ENCODE data around the gene SRPK3. TPM values are rescaled to one million over a fixed set of nuclear protein-coding genes. Genes with fewer than 3 reads are reported as not detected.

The SRPK3 gene
- total RNA-seq, 3 donors from 2014 or later (not counting 1 experiment from before 2014, with no cell fraction given), result not detected

- no peak for TF ChIP-seq CTCF (IDR thresholded peaks at IDR 0.05)
- no peak overlapping the region for H3K27ac Mint-ChIP-seq
- H3K27me3 Mint-ChIP-seq (ENCODE audit: low read depth in 2 of 2), result no peaks in the 10 kb centered on the region
- DNase-seq (no peak), ATAC-seq (no peak)
- Histone ChIP-seq H3K36me3 (ENCODE audit: control insufficient read depth, insufficient read depth, low read length) (no peaks in the 10 kb centered on the region), H3K4me1 (ENCODE audit: control insufficient read depth, insufficient read depth, low read length) (no peaks in the 10 kb centered on the region), H3K27me3 (ENCODE audit: control insufficient read depth, insufficient read depth, low read length) (no peaks in the 10 kb centered on the region), H3K4me3 (ENCODE audit: low read length) (no peak overlapping the region), H3K27ac (ENCODE audit: low read length) (no peak overlapping the region), H3K9me3 (ENCODE audit: control insufficient read depth, insufficient read depth, low read length) (no peaks in the 10 kb centered on the region)
- no peak overlapping the region for H3K4me3 Mint-ChIP-seq
- no peaks in the 10 kb centered on the region for H3K36me3 Mint-ChIP-seq
- 93% methylated on average over 48 of the region's 48 CpGs for WGBS (ENCODE audit: insufficient coverage)
- no peaks in the 10 kb centered on the region for H3K4me1 Mint-ChIP-seq
- intact Hi-C loops (cut with micrococcal nuclease), result no loop called here
- H3K9me3 Mint-ChIP-seq, result no peaks in the 10 kb centered on the region
Observed at GRCh38 chrX:153773741-153774575, 6.9 kb upstream of the SRPK3 start.

GRCh38 chrX:153774576-153775292, 6.1 kb upstream of the SRPK3 start:
- H3K9me3 Mint-ChIP-seq, result no peaks in the 10 kb centered on the region
- Histone ChIP-seq H3K27ac (ENCODE audit: low read length) (no peak overlapping the region), H3K27me3 (ENCODE audit: control insufficient read depth, insufficient read depth, low read length) (no peaks in the 10 kb centered on the region), H3K4me3 (ENCODE audit: low read length) (no peak overlapping the region), H3K9me3 (ENCODE audit: control insufficient read depth, insufficient read depth, low read length) (no peaks in the 10 kb centered on the region), H3K4me1 (ENCODE audit: control insufficient read depth, insufficient read depth, low read length) (no peaks in the 10 kb centered on the region), H3K36me3 (ENCODE audit: control insufficient read depth, insufficient read depth, low read length) (no peaks in the 10 kb centered on the region)
- H3K4me1 Mint-ChIP-seq, result peaks cover 0 to 1% of the 10 kb centered on the region in 2 donors
- no peak overlapping the region for H3K27ac Mint-ChIP-seq
- H3K36me3 Mint-ChIP-seq, result no peaks in the 10 kb centered on the region
- ATAC-seq (no peak), DNase-seq (no peak)
- WGBS (ENCODE audit: insufficient coverage), result 90% methylated on average over 32 of the region's 37 CpGs
- peaks cover 2% of the 10 kb centered on the region in 2 donors for H3K27me3 Mint-ChIP-seq (ENCODE audit: low read depth in 2 of 2)
- H3K4me3 Mint-ChIP-seq, result no peak overlapping the region
- TF ChIP-seq CTCF (IDR thresholded peaks at IDR 0.05), result no peak
- intact Hi-C loops (cut with micrococcal nuclease), result no loop called here

GRCh38 chrX:153775293-153776119, 5.3 kb upstream of the SRPK3 start:
- Histone ChIP-seq H3K36me3 (ENCODE audit: control insufficient read depth, insufficient read depth, low read length) (no peaks in the 10 kb centered on the region), H3K27me3 (ENCODE audit: control insufficient read depth, insufficient read depth, low read length) (peaks cover 2% of the 10 kb centered on the region), H3K4me3 (ENCODE audit: low read length) (no peak overlapping the region), H3K9me3 (ENCODE audit: control insufficient read depth, insufficient read depth, low read length) (no peaks in the 10 kb centered on the region), H3K27ac (ENCODE audit: low read length) (no peak overlapping the region), H3K4me1 (ENCODE audit: control insufficient read depth, insufficient read depth, low read length) (peaks cover 6% of the 10 kb centered on the region)
- H3K36me3 Mint-ChIP-seq, result no peaks in the 10 kb centered on the region
- DNase-seq (no peak), ATAC-seq (no peak)
- 95% methylated on average over 40 of the region's 42 CpGs for WGBS (ENCODE audit: insufficient coverage)
- H3K27me3 Mint-ChIP-seq (ENCODE audit: low read depth in 2 of 2), result peaks cover 9% of the 10 kb centered on the region in 2 donors
- no peak overlapping the region for H3K27ac Mint-ChIP-seq
- no peaks in the 10 kb centered on the region for H3K9me3 Mint-ChIP-seq
- no peak overlapping the region for H3K4me3 Mint-ChIP-seq
- intact Hi-C loops (cut with micrococcal nuclease), result no loop called here
- no peak for TF ChIP-seq CTCF (IDR thresholded peaks at IDR 0.05)
- H3K4me1 Mint-ChIP-seq, result peaks cover 0 to 9% of the 10 kb centered on the region in 2 donors
